HG02610 (cell line): ENCODE measurements around the gene CFTR.
"Not testable (repeated sequence)": the region's sequence is repeated elsewhere in the genome, so short reads cannot be mapped to it uniquely, and the experiment has no call there.

ENCODE experiments used
- ATAC-seq: cut with Tn5 transposase; IDR thresholded peaks from one replicate; pipeline ENCODE4 v1.9.1; 2021; ENCODE audit warnings: mild to moderate bottlenecking, moderate library complexity; ENCODE audit not compliant: unreplicated experiment

Gene CFTR

DNA sequence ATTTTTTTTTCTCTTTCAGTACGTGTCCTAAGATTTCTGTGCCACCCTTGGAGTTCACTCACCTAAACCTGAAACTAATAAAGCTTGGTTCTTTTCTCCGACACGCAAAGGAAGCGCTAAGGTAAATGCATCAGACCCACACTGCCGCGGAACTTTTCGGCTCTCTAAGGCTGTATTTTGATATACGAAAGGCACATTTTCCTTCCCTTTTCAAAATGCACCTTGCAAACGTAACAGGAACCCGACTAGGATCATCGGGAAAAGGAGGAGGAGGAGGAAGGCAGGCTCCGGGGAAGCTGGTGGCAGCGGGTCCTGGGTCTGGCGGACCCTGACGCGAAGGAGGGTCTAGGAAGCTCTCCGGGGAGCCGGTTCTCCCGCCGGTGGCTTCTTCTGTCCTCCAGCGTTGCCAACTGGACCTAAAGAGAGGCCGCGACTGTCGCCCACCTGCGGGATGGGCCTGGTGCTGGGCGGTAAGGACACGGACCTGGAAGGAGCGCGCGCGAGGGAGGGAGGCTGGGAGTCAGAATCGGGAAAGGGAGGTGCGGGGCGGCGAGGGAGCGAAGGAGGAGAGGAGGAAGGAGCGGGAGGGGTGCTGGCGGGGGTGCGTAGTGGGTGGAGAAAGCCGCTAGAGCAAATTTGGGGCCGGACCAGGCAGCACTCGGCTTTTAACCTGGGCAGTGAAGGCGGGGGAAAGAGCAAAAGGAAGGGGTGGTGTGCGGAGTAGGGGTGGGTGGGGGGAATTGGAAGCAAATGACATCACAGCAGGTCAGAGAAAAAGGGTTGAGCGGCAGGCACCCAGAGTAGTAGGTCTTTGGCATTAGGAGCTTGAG, at the start of gene CFTR:
TSS of gene CFTR (plus strand) at position 801 of the 830 bp plus-strand sequence. CDS start 70 bp downstream, outside the sequence.
- ATAC-seq, result no peak

DNA sequence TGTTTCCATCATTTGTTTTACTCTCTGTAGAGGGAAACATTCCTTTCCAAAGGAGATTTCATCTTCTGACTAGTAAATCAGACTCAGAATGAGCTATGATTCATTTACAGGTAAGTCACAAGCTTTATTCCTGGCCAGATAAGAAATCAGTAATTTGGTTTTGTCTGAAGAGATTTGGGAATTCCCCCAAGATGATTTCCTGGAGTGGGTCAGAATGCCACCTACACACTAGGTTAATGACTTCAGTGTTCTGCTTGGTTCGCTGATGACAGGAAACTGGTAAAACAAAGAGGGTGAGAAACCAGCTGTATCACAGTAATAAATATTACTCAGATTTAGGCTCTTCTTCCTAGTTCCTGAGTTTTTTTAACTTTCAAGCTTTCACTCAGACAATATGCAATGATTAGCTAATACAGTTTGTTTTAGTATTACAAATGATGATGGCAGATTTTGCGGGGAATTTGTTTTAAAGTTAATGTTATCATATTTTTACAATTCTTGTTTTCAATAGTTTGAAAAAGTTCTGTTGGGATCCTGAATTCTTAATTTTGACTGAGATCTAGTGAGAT, 44.3 kb upstream of the CFTR start:
- ATAC-seq, result peak; percentile 99

GRCh38 chr7:117444646-117445045, 35.2 kb upstream of the CFTR start:
- ATAC-seq, result no peak

- no peak for ATAC-seq
Measured at GRCh38 chr7:117445206-117445605, 34.6 kb upstream of the CFTR start.

DNA sequence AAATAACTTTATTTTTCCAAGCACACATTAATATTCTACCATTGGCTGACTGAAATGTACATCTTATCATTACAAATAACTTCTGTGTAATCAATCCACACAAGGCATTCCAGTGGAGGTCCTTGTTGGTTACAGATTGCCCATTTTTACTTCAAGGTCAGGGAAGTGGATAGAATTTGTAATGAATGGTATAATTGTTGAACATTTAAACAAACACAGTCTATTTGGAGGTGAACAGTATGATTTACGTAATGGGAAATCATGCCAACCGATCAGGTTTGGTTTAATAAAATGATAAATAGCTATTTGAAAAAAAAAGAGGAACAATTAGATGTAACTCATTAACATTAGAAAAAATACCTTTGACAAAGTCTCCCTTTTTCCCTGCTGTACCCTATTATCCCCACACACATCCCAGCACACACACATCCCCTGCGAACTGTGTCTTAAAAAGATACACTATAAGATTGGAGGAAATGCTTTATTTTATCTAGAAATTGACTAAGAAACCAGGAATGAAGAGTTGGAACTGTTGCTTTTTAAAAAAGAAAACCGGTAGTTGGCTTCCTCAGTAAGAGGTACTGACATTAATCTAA, 33.5 kb upstream of the CFTR start:
- ATAC-seq, result no peak

- no peak for ATAC-seq
Measured at GRCh38 chr7:117448655-117449054, 31.2 kb upstream of the CFTR start.

- peak; percentile 49 for ATAC-seq
Measured at GRCh38 chr7:117458977-117459583, 20.7 kb upstream of the CFTR start.

- ATAC-seq, result no peak
Measured at GRCh38 chr7:117459735-117460134, 20.1 kb upstream of the CFTR start.

DNA sequence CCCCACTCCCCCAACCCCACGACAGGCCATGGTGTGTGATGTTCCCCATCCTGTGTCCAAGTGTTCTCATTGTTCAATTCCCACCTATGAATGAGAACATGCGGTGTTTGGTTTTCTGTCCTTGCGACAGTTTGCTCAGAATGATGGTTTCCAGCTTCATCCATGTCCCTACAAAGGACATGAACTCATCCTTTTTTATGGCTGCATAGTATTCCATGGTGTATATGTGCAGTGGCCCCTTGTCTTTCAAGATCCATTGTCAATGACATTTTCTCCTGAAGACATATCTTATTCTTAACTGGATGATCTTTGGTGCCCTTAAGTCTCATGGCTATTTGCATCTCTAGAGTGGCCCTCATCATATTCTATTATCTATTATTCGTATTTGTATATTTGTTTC, 19.0 kb upstream of the CFTR start:
- not testable (repeated sequence) for ATAC-seq

DNA sequence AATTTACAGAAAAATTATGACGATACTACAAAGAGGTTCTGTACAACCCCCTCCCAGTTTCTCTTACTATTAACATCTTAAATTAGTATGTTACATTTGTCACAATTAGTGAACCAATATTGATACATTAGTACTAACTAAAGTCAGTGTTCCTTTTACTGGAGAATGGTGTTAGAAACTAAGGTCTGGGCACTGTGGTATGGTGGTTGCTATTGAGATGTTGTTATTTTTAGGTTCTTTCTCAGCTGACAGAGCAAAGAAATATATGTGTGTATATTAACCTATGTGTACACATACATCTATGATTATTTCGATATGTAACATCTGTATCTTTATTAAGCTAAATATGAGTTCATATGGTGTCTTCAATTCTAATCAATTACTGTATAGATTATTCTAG, 11.7 kb upstream of the CFTR start:
- no peak for ATAC-seq

DNA sequence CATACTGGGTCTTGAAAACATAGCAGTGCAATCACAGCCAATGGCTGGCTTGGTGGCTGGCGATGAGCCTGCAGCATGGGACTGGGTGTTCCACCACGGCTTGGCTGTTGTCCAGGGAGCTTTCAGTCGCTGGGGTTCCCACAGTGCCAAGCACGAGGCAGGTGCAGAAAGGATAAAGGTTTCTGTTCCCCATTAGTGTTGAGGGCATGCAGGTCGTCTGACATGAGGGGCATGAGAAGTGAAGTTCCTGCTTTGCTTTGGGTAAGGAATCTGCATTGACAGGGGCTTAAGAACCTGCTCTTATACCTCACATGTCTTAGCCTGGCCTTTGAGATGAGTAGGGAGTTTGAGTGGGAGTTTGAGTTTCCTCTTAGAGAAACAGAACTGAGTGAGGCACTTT, 9.0 kb upstream of the CFTR start:
- no peak for ATAC-seq

DNA sequence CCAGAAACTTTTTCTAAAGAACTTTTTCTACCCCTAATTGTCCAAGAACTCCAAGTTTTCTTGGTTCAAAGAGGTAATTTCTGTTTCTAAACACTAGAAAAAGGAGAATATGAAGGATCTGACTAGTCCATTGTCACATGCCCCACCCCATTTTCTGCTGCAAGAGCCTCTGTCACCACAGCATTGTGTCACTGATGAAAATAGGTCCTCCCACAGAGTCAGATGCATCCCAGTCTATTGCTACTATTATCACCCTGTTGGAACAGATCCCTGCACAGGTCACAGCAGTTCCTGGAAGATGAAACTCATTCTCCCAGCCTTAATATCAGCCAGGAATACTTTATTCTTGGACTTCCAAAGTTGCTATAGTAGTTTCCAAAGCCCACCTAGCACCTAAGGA, 7.5 kb upstream of the CFTR start:
- ATAC-seq, result no peak

DNA sequence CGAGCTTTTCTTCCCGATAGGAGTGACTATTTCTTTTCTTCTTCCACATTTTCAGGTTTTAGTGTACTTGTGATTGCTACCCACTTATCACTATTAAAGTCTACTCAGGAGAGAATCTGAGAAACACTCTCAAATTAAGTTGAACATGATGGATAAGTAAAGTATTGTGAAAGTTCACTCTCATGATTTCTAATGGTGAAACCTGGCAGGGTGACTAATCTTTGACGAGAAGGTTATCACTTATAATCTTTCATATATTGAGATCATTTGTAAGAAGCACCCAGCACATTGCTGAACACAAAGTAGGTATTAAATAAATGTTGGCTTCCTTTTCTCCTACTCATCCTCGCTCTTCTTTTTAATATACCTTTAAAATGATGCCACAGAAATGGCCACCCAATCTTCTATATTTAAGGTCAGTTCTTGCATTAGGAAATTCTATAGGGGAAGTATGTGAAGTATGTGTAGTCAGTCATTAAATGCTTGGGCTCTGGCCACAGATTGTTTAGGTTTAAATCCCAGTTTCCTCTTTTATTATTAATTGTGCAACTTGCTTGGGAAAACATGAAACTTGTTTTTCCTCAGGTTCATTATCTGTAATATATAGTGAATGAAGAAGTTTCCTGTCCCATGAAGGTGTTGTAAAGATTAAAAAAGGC, 3.1 kb upstream of the CFTR start:
- ATAC-seq, result no peak

DNA sequence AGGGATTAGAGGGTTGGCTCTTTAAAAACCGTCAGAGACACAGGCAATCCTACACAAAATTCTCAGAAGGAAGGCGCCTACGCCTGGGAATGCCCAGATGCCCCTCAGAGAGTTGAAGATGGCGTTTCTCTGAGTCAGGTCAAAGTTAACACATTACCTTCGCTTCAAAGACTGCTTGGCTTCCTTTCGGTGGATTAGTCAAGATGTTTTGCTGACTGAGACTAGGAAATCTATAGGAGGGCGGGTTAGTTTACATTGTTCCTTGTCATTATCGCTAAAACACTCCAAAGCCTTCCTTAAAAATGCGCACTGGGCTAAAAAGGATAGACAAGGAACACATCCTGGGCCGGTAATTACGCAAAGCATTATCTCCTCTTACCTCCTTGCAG, 995 bp upstream of the CFTR start:
- ATAC-seq, result no peak

DNA sequence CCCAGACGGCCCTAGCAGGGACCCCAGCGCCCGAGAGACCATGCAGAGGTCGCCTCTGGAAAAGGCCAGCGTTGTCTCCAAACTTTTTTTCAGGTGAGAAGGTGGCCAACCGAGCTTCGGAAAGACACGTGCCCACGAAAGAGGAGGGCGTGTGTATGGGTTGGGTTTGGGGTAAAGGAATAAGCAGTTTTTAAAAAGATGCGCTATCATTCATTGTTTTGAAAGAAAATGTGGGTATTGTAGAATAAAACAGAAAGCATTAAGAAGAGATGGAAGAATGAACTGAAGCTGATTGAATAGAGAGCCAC, 184 bp downstream of the CFTR start:
- no peak for ATAC-seq

DNA sequence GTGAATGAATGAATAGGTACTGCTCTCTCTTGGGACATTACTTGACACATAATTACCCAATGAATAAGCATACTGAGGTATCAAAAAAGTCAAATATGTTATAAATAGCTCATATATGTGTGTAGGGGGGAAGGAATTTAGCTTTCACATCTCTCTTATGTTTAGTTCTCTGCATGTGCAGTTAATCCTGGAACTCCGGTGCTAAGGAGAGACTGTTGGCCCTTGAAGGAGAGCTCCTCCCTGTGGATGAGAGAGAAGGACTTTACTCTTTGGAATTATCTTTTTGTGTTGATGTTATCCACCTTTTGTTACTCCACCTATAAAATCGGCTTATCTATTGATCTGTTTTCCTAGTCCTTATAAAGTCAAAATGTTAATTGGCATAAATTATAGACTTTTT, 1.2 kb downstream of the CFTR start:
- no peak for ATAC-seq

GRCh38 chr7:117485118-117485620, 5.3 kb downstream of the CFTR start:
- ATAC-seq, result no peak

- no peak for ATAC-seq
Measured at GRCh38 chr7:117489016-117489415, 9.2 kb downstream of the CFTR start.

DNA sequence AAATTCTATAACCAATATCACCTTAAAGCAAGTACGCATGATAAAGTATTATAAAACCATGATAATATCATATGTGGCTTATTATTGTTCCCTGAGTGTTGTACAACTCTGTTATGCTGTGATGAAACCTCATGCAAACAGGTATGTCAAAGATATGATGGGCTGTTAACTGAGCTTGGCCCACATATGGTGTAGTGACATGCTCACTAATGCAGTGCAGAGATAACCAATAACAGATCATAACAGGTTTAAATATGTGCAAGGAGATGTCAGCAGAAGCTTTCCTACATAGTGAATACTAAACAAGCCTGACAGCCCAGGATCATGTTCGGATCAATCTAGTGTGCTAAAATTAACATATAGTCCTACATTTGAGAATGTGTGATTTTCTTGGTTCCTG, 9.6 kb downstream of the CFTR start:
- ATAC-seq, result no peak

- ATAC-seq, result no peak
Measured at GRCh38 chr7:117489911-117490310, 10.1 kb downstream of the CFTR start.

GRCh38 chr7:117492649-117493048, 12.8 kb downstream of the CFTR start:
- no peak for ATAC-seq
